GM19099 (cell line): ENCODE measurements around the gene ERN1.
A peak's percentile ranks its signal among the peaks of the same experiment; 100 is the strongest.

Experiments used
- POLR2A ChIP-seq: IDR thresholded peaks from 3 replicates; pipeline ENCODE4 v1.6.1; 2011; ENCODE audit warnings: low read depth; ENCODE audit not compliant: insufficient read length; ENCODE audit errors: extremely low read depth

ERN1 gene

DNA sequence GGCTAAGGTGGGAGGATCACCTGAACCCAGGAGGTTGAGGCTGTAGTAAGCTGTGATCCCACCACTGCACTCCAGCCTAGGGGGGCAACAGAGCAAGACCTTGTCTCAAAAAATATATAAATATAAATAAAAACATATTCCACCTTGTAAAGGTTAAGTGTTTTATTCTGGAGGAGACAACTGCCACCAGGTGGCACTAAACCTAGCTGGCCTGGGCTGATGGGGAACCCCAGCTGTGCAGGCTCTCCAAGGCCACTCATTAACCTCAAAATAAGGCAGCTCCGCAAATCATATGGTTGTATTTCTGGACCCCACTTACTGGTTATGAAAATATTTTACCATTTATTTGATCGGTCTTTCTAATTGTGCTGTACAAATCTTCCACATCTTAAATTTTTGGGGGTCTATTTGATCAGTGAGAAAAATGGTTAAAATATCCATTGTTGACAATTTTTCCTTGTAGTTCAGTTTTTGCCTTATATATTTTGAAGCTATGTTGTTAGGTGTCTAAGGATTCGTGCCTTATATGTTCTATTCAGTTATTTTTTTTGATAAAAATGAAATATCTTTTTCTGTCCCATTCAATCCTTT lies 101.0 kb downstream of the ERN1 start:
- TF ChIP-seq POLR2A: no peak

DNA sequence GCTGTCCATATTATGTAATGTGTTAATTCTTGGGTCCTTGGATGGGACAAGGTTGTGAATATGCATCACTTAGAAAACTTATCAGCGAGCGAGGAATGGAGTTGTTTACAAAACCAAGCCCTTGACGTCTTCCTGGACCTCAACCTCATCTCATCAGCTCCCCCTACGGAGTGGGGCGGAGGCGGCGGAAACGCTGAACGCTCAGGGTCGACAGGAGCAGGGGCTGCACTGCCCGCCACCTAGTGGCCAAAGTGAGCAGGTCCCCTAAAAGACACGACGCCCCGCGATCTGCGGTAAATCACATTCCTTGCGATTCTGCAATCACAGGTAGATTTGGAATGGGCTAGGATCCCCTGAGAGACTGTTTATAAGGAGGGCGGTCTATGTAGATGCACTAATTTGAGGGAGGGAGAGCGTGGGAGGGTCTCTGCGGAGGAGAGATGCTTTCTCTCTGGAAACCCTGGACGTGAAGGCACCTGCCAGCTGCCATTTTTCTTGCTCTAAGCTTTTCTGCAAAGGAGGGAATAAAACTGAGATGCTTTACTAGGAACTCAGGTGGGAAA lies 104.1 kb downstream of the ERN1 start:
- TF ChIP-seq POLR2A: no peak

DNA sequence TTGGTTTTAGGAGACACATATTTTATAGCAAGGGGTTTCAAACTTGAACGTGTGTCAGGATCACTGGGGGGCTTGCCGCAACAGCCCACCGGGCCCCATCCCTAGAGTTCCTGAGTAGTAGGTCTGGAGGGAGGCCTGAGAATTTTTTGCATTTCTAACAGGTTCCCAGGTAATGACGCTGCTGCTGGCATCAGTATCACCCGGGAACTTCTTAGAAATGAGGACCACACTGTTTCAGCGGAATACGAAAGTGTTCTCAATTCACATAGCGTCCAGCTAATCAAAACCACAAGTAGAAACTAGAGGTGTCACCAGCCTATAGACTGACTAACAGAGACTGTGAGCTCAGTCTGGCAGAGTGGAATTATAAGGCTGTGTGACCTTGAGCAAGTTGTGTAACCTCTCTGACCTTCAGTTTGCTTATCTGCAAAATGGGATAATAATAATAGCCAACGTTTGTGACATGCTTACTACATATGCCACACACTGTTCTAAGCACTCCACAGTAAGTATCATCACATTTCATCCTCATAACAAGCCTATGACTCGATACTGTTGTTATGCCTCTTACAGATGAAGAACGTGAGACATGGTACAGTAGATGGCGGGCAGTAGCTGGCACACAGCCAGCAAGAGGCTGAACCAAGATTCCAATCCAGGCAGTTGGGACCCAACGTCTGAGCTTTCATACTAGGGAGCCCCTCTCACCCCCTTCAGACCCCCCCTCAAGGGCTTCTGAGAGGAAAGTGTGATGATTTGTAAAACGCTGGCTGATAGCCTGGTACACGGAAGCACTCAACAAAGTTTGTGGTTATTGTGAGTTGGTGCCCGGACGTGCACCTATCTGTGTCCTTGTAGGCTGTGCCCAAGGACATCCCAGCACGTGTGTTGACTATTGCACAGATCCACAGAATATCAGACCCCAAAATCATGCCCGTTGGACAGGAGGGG lies 104.9 kb downstream of the ERN1 start:
- no peak for TF ChIP-seq POLR2A

DNA sequence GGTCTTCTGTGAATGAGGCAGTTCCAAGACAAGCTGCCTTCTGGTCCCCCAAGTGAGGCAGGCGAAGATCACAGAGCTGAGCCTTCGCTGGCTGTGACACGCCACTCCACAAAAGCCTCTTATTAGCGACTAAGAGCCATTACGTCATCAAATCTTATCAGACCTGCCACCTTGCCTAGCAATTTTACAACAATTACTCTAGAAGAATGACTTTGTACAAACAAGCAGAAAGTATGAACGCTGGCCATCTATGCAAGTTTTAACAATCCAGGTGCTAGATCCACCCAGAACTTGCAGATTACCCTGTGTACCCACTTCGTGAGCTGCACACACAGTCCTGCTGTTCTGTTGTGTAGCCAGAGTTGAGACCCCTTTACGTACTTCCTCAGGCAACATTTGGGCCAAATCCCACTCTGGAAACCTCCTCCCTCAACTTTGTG lies 105.7 kb downstream of the ERN1 start:
- TF ChIP-seq POLR2A: no peak

DNA sequence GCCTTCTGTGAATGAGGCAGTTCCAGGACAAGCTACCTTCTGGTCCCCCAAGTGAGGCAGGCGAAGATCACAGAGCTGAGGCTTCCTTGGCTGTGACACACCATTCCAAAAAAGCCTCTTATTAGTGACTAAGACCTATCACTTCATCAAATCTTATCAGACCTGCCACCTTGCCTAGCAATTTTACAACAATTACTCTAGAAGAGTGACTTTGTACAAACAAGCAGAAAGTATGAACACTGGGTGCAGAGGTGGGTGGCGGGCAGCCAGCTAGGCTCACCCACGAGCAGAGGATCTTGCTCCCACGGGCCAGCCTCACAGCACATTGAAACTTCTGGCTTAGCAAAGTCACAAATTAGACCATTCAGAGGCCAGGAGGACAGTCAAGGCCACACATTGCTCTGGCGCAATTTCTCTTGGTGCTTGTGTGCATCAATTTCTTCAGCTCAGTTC lies 107.3 kb downstream of the ERN1 start:
- no peak for TF ChIP-seq POLR2A

DNA sequence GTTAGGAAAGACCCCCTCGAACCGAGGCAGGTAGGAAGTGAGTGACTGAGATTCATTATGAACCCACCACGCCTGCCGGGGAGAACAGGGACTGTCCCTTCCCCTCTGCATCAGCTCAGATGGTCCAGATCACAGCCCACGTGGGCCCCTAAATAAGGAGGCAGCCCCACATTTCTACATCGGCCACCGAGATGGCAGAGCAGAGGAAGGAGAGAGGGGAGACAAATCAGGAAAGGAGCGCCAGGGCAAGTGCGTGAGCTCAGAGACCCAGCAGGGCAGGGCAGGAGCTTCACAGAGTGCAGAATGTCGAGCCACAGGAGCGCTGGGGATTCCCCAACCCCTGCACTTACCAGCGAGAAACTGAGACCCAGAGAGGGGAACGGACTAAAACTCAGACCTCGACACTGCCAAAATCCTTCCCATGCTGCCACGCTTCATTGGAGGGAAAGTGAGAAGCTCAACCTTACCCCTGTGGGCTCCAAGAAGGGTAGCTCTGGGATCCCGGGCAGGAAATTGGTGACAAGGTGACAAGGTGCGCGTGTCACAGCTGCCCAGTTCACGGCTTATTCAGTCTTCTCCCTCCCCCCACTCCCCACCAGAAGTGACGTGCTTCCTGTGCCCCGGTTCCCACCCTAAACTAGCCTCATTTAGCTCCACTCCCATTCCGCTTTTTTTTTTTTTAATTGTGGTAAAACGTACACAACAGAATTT lies 109.7 kb downstream of the ERN1 start, which contains the start of gene ICAM2:
Gene ICAM2, minus strand, starts transcription at position 578 of the 711 bp plus-strand sequence. CDS start 13,942 bp downstream, outside the sequence.
- peak; percentile 74 for TF ChIP-seq POLR2A

DNA sequence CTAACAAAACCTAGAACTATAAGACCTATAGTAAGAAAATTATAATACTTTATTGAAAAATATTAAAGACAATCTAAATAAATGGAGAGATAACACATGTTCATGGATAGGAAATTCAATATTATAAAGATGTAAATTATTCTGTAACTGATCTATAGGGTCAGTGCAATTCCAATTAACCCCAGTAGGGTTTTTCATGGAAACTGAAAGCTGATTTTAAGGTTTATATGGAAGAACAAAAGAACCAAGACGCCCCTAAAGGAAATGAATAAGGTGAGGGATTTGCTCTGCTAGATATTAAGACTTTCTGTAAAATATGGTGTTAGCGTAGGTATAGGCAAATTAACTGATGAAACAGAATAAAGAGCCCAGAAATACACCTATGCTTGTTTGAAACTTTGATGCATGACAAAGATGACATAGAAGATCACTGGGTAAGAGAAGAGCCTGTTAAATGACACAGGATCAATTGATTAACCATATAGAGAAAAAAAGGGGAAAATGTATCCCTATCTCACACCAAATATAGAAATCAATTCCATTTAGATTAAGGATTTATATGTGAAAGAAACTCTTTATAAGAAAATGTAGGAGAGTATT lies 112.5 kb downstream of the ERN1 start:
- TF ChIP-seq POLR2A: no peak

DNA sequence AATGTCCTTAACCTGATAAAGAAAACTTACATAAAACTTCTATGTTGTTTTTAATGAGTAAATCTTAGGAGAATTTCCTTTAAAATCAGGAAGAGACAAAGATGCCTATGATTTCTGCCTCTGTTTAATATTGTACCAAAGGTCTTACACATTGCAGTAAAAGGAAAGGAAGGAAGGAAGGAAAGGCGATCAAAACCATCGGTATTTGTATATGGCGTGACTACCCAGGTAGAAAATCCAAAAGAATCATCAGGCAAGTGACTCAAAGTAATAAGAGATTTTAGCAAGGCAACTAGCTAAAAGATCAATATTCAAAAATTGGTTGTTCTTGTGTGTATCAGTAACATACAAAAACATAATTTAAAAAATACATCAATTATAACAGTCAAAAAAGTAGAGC lies 113.0 kb downstream of the ERN1 start:
- TF ChIP-seq POLR2A: no peak

DNA sequence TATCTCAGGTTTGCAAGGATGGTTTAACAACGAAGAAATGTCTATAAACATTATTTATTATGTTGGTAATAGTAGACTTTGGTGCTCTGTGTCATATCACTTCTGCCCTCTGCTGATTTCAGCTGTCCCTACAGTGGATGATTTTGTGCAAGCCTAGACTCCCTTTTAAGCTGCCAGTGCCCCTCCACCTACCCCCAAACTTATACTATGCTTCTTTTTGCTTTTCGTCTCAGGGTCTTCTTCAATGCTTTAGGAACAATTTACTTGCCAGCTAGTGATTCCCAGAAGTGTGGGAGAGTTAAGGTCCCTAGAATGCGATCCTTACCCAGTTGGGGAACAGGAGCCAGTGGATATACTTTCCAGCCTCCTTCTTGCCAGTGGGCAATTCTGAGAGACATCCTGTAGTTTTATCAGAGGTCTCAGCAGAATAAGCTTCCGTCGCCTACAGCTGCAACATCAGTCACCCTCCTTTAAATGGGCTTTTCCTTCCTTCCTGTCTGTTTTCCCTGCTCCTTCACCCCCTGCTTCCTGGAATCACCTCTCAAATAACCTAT lies 113.6 kb downstream of the ERN1 start:
- no peak for TF ChIP-seq POLR2A

DNA sequence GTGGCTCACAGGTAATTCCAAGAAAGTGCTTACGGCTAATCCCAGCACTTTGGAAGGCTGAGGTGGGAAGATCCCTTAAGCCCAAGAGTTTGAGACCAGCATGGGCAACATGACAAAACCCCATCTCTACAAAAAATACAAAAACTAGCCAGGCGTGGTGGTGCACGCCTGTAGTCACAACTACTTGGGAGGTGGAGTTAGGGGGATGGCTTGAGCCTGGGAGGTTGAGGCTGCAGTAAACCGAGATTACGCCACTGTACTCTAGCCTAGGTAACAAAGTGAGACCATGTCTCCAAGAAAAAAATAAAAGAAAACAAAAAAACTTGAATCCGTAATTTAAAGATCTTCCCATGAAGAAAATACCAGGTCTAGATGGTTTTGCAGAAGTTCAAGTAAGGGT lies 114.5 kb downstream of the ERN1 start:
- TF ChIP-seq POLR2A: no peak

DNA sequence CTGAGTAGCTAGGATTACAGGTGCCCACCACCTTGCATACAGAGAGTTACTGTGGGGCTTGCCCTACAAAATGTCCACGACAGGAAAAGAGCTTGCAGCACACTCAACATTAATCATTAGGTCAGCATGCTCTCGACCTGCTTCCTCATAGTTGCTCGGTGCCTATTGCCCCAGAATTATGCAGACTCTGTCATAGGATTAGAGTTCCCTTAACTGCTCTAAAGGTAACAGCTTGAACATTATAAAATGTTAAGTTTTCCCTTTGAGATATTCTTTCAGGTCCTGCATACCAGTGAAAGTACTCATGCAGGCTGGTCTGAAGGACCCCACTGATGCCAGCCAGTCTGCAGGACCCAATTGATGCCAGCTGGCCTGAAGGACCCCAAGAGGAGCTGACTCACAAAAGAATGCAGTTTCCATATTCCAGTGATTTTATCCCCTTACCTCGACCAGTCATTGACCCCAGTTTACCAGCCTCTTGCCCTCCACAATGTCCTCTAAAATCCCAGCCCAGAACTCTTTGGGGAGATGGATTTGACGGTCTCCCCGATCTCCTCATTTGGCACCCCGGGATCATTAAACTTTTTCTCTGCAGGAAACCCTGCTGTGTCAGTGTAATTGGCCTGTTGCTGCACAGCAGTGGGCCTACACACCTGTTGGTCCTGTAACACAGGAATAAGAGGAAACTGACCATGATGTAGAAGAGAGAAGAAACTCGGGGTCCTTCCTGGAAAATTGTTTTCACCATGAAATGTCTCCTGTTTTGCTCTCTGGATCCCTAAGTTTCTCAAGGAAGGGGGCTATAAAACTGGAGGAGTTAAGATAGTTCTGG lies 120.2 kb downstream of the ERN1 start:
- TF ChIP-seq POLR2A: no peak

DNA sequence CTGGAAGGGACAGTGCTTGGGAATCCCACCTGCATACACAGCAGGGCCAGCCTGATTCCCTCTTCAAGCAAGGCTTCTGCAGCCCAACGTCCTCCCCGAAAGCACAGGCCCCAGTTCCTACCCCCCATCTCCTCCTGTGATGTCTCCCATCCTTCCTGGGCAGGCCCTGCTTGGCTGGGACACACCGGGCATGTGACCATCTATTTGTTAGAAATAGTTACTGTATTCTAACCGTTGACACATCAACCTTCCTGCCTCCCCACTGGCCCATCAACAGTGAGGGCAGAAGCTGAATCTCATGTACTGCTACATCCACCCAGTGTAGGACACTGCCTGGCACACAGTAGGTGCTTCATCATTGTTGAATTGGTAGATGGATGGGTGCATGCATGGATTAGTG lies 121.1 kb downstream of the ERN1 start:
- TF ChIP-seq POLR2A: no peak

DNA sequence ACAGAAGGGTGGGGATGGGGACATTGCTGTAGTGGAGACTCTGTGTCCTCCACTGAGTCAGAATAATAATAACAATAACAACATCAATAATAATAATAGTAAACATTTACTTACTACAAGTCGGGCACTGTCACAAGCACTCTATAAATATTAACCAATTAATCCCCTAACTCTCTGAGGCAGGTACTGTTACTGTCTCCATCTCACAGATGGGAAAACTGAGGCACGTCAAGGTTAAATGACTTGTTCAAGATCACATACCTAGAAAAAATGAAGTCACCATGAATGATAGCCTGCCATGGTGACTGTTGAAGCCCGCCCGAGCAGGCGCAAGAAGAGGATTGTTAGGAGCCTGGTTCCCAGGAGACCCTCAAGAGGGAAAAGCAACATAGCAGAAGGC lies 121.6 kb downstream of the ERN1 start:
- no peak for TF ChIP-seq POLR2A

DNA sequence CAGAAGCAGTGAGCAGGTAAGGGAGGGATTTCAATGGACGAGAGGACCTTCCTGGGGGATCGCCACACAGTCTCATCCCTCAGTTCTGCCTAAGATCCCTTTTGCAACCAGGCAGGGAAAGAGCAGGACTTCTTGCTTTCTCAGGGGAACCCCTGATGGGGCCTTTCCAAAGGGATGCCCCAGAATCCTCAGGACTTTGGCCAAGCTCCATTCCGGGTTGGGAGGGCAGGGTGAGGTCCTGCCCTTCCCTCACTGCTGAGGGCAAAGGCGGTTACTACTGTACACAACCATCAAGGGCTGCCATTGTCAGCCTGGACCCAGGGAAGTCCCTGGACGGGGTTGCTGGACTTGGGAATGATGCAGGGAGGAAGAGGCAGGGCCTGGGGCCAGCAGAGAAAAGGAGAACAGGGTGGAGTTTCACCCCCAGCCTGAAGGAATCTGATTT lies 122.1 kb downstream of the ERN1 start:
- TF ChIP-seq POLR2A: no peak
